Cardiac septum (tissue), 1 donor: Measurements from ENCODE around the gene MORN1. TPM values are rescaled to one million over a fixed set of nuclear protein-coding genes. Genes with fewer than 3 reads are reported as not detected.

Experiments used
- DNase-seq: peaks from one replicate; pipeline ENCODE4 v3.0.0-alpha.2; 2020; ENCODE audit warnings: low spot score
- intact Hi-C: fragments of 100-400 bp; cut with DNase I; formaldehyde crosslinking; loops from one replicate; pipeline ENCODE4 v1.14.0; 2022
- total RNA-seq: library from RNA; stranded (reverse); fragmentation: NEBNext Ultra II Directional; extraction: Animal tissue kit (Norgen Biotek cat#: 25700); gene quantifications from one replicate; pipeline ENCODE4 v1.2.1, GENCODE V29; 2021
- donor health status: DM: no; HTN: no; CAD: no.

MORN1 gene
- total RNA-seq, 1 donor from 2014 or later, result 3.6 TPM

DNA sequence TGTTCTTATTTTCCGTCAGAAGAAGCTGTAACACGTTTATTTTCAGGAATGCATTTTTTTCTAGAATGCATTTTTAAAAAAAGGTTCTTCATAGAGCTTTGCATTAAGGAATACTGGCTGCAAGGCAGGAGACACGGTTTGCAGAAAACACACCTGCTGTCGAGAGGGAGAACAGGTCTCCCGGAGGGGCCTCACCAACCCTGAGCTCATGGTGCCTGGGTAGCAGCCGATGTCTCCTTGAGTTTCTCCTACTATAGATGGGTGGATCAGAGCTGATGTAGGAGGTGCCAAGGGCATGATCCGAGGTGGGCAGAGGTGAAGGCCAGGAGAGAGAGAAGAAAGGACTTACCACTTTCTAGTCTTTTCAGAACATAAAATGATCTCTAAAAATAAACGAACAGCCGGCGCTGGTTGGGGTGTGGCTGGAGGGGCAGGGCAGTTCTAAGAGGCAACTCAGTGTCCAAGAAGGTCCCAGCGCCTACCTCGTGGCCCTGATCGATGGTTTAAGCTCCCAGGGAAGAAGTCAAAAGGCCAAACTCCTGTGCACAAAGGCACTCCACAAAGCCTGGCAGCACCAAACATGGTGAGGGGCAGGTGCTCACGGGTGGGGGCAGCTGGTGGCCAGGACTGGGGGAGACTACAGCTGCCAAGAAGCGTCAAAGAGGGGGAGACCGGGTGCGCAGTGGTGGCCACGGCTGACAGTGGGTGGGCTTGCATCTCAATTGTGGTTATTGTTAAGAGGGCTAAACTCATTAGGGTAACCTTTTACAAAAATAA is 12.2 kb downstream of the MORN1 start:
- intact Hi-C loops, result no loop called here
- no peak for DNase-seq

DNA sequence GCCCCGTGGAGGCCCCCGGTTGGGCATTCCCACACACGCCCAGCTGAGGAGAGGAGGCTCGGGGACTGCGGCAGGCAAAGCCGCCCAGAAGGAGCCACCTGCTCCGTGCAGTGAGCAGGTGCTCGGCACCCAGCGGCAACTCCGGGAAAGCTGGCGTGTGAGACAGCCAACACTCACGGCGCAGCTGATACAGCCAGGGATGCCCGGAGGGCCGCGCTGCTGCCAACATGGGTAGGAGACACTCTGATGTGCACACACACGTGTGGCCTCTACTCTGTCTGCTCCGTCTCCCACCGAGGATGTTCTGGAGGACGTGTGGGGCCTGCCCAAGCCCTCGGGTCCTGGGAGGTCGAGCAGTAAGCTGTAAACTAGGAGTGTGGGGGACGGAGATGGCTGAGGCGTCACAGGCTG is 12.9 kb downstream of the MORN1 start:
- DNase-seq, result no peak
- intact Hi-C loops, result no loop called here

DNA sequence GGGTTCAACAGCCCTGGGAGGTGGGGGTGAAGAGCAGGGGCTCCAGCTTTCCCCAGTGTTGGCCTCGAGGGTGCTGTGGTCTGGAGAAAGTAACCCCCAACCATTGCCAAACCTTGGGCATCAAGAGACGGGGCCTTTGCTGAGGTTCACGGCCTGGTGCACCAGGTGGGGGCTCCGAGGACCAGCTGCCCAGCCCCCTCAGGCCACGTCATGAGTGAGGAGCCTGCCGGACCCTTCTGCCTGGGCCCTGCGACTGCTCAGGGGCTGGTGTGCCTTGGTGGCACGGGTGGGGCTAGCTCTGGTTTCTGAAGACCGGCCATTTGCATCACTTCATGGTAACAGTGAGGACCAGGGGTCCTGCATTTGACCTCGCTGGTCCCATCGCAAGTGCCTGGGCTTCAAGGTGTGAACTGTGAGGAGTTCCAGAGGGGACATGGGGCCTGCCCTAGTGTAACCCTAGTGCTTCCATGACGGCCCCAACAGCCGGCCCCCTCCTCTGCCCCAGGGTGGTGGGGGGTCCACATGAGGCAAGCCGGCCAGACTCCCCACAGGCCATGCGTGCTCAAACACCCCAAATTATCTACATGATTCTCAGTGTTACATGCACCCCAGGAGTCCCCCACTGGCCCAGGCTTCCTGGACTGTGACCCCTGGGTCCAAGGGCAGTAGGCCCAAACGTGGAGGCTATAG is 13.5 kb downstream of the MORN1 start:
- DNase-seq, result no peak
- intact Hi-C loops, result no loop called here

- intact Hi-C loops, result no loop called here
- no peak for DNase-seq
Measured at GRCh38 chr1:2376931-2377672, 14.3 kb downstream of the MORN1 start.

GRCh38 chr1:2376261-2376741 is 15.1 kb downstream of the MORN1 start:
- intact Hi-C loops, result no loop called here
- no peak for DNase-seq

- no peak for DNase-seq
- intact Hi-C loops, result no loop called here
Measured at GRCh38 chr1:2375923-2376260, 15.5 kb downstream of the MORN1 start.

- intact Hi-C loops, result no loop called here
- DNase-seq, result no peak
Measured at GRCh38 chr1:2375246-2375922, 16.0 kb downstream of the MORN1 start.

- peak; percentile 41 for DNase-seq
- intact Hi-C loops, result no loop called here
Measured at GRCh38 chr1:2374252-2375155, 16.9 kb downstream of the MORN1 start.

DNA sequence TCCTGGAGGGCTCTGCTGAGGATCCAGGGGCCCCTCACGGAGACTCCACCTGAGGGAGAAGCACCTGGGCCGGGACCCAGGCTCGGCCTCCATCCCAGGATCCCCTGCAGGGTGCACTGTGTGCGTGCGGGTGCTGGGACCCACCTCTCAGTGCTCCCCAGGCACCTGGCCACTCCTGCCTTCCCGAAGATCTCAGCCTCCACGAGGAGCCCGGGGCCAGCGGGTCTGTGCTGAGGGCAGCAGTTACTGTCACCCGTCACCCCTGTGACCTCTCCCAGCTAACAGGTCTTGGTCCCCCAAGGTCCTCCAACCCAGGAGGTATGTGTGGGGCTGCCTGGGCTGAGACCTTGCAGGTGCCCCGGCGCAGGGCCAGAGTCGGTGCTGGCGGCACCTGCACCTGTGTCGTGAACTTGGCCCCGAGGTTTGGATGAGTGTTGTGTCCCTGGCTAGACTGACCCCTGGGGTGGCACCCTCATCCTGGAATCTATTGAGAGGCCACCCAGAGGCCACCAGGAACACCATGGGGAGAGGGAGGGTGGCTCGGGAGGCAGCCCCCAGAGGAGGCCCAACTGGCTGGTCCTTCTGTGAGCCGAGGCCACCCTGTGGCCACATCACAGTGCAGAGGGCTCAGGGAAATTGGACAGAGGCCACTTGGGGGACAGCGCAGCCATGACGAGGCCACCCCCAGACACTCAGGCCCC is 17.7 kb downstream of the MORN1 start:
- intact Hi-C loops, result no loop called here
- peak; percentile 63 for DNase-seq

GRCh38 chr1:2372551-2373490 is 18.5 kb downstream of the MORN1 start:
- DNase-seq, result peak; percentile 70
- intact Hi-C loops, result no loop called here

DNA sequence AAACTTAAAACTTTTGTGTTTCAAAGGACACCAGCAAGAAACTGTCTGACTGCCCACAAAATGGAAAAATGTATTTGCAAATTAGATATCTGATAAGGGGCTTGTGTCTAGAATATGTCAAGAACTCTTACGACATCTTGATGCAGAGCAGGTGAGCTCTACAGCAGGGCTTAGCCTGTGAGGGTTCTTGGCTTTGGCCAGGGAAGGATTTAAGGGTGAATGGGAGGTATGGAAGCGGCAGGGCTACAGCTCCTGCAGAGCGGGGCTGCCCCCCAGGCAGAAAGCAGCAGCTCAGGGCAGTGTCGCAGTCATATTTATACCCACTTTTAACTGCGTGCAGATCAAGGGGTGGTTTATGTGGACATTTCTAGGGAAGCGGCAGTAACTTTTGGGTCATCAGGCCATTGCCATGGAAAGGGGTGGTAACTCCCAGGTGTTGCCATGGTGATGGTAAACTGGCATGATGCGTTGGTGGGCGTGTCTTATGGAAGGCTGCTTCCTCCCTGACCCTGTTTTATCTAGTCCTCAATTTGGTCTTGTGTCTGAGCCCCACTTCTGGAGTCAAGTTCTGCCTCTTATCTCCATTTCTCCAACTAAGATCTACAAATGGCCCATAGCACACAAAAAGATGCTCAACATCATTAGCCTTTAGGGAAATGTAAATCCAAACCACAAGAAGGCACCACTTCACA is 23.2 kb downstream of the MORN1 start:
- DNase-seq, result peak; percentile 36
- intact Hi-C loops, result no loop called here

DNA sequence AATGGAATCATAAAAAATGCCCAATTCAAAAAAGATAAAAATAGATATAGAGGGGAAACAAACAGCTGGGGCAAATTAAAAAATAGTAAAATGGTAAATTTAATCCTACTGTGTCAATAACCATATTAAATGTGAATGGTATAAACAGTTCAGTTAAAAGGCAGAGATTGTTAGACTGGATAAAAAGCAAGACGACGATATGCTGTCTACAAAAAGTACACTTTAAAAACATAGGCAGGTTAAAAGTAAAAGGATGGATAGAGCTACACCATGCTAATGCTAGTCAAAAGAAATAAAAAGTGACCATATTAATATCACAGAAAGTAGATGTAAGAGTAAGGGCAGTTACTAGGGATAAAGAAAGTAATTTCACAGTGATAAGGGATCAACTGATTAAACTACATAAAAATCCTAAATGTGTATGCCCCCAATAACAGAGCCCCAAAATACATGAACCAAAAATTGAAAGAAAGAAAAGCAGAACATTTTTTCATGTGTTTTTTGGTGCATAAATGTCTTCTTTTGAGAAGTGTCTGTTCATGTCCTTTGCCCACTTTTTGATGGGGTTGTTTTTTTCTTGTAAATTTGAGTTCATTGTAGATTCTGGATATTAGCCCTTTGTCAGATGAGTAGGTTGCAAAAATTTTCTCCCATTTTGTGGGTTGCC is 27.4 kb downstream of the MORN1 start:
- intact Hi-C loops, result no loop called here
- no peak for DNase-seq

DNA sequence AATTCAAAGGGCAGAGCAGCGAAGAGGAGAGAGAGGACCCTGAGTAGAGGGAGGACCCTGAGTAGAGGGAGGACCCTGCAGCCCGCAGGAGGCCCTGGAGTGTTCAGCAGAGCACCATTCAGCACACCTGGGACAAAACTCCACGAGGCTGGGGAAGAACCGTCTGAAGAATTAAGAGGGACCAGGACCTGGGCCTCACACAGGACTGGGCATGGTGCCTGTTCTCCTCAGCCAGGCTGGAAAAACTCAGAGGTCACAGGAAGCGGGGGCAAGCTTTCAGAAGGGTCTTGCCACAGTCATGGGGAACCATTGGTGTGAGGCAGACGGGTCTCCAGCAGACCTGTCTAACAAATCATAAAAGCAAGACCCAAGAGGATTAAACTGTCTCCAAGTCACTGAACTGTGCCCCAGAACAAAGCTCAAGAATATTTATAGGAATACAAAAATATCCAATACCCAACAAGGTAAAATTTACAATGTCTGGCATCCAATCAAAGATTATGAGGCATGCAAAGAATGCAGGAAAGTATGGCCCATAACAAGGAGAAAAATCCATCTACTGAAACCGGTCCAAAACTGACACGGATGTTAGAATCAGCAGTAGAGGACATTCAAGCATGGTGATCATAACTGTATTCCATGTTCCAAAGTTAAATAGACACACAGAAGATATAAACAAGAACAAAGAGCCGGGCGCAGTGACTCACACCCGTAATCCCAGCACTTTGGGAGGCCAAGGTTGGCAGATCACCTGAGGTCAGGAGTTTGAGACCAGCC is 30.6 kb downstream of the MORN1 start:
- peak; percentile 17 for DNase-seq
- intact Hi-C loops, result no loop called here

DNA sequence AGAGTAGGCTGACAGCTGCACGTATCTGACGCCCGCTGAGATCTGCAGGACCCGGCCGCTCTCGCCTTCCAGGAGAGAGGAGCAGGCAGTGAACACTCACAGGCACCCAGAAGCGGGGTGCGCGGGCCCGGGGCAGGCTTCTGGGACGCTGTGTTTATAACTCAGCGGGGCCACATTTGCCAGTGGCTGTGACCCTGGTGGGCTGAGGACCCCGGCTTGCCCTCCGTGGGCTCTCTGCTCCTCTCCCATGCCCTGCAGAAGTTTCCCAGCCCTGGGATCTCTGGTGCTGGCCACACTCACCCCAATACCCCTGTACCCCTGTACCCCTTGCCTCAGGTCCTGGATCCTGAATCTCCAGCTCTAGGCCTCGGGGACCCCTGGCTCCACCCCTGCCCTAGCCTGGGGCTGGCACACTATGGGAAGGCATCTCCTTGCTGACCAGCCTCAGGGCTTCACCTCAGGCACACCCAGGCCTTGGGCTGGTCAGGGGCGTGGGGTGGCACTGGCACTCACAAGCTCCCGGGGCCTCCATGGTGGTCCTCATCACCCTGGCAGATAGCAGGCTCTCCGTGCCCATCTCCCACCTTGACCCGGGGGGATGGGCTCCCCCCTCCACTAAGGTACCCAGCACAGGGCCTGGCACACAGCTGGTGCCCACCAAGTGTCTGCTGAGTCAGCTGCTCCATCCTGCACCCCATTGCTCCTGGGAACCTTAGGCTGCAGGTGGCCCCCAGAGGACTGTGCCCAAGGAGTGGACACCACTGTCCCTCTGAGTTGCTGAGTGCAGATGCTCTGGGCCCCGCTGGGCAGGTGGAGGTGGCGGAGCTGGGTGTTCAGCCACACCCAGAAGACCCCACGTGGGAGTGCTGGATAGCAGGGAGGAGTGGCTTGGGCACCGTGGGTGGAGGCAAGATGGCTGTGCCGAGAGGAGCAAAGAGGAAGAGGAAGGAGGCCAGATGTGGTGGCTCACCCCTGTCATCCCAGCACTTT is 32.4 kb downstream of the MORN1 start:
- intact Hi-C loops, result no loop called here
- peak; percentile 59 for DNase-seq
